GM18520 (cell line): ENCODE data around the gene CSMD2.
"Not testable (repeated sequence)": the region's sequence is repeated elsewhere in the genome, so short reads cannot be mapped to it uniquely, and the experiment has no call there.

ENCODE experiments used
- ATAC-seq: cut with Tn5 transposase; IDR thresholded peaks from one replicate; pipeline ENCODE4 v1.9.1; 2021; ENCODE audit not compliant: unreplicated experiment

Gene CSMD2

DNA sequence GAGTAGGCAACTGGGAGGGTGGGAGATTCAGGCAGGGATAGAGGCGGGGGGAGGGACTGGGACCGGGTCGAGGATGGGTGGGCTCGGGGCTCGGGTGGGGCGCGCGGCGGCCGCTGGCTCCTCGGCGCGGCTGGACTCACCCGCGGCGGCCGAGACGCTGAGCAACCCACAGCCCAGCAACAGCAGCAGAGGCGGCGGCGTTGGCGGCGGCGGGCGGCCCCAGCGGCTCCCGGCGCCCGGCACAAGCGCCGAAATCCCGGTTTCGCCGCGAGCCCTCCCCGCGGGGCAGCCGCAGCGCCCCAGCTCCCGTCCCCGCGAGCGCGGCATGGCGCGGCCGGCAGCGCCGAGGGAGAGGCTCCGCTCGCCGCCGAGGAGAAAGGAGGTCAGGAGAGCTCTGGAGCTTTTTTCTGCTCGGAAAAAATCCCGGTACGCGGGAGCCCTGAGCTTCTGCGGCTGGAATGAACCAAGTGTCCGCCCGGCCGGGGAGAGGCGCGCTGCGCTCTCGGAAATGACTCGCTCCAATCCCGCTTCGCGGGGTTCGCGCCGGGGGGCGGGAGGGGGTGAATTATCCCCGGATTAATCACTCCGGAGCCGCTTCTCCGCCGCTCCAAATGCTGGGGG is at the start of gene CSMD2:
Gene CSMD2 (minus strand): TSS at position 460 of the 621 bp plus-strand sequence. CDS start 133 bp downstream, at position 327.
- no peak for ATAC-seq

DNA sequence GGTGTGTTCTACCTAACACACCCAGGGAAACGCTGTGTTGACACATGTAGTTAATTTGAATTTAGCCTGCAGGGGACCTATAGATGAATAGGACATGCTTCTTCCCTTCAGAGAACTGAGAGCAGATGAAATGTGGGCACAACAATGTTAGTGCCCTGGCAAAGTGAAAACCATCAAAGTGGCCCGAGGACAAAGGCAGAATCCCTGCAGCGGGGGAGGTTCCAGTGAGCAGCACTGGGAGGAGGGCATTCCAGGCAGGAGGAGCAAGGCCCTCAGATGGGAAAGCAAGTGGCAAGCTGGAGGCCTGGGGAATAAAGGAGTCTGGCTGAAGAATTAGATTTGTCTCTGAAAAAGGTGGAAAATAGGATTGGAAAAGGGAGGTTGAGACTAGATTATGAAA is 48.9 kb upstream of the CSMD2 start:
- ATAC-seq = no peak

DNA sequence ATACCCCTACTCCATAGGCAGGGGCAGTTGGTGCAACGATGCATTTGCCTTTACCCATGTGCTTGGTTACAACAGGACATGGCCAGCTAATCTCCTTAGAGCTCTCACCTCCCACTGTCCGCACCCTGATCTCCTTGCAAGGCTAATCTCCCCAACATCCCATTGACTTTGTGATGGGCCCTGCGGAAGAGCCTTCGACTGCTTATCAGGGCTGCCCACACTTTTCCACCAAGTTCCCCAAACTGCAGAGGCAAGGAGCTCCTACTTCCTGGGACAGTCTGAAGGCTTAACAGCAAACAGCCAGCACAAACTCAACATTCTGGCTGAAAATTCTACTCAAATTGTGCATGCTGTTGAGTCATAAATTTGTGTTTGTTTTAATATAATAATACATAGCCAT is 47.6 kb upstream of the CSMD2 start:
- no peak for ATAC-seq

DNA sequence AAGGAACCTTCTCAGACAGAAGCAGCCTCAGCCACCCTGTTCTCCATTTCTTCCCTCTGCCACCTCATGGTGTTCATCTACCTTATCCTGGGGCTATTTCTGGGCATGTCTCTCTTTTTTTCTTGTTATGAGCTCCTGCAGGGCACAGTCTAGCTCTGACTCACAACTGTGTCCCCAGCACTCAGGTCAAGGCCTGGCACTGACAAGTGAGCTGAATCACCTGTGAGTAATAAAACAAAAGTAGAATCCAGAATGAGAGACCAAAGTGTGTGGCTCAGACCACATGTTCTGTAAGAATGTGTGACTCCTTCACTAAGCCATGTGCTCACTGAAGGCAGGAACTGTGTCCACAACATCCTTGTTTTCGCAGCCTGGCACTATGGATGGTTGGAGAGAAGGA is 34.9 kb upstream of the CSMD2 start:
- ATAC-seq = no peak

DNA sequence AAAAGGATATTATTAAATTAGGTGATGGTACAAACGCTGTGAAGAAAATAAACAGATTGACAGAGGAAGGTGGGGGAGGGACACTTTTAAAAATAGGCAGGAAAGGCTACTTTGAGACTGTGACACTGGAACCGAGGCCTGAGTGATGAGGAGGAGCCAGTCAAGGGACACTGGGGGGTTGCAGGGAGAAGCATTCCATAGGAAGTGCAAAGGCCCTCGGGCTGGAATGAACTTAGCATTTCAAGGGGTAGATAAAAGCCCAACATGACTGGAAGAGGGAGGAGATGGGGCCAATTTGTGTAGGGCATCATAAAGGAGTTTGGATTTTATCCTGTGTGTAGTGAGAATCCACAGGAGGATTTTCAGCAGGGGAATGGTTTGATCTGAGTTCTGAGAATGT is 27.6 kb upstream of the CSMD2 start:
- ATAC-seq = no peak

DNA sequence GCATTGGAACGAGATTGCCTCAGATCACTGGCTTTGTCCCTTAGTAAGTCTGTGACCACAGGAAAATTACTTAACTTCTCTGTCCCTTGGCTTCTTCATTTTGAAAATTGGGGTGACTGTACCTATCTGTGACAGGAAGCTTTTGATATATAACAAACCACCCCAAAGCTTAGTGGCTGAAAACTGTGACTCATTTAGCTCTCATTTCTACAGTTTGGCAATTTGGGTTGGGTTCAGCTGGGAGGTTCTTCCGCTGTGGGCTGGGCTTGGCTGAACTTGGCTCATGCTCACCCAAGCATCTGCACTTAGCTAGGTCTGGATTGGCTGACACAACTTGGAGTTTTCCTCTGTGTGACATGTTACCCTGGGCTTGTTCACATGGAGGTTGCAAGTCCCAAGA is 25.7 kb upstream of the CSMD2 start:
- no peak for ATAC-seq

DNA sequence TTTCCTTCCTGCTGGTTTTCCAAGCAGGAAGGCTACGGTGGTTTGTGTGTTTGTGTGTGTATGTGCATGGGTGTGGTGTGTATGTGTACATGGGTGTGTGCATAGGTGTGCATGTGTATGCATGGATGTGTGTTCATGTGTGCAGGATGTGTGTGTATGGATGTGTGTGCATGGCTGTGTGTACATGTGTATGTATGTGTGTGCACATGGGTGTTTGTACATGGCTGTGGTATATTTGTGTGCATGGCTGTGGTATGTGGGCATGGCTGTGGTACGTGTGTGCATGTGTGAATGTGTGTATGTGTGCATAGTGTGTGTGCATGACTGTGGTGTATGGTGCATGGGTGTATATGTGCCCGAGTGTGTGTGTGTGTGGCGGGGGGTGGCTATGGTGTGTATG is 24.0 kb upstream of the CSMD2 start:
- ATAC-seq = no peak

DNA sequence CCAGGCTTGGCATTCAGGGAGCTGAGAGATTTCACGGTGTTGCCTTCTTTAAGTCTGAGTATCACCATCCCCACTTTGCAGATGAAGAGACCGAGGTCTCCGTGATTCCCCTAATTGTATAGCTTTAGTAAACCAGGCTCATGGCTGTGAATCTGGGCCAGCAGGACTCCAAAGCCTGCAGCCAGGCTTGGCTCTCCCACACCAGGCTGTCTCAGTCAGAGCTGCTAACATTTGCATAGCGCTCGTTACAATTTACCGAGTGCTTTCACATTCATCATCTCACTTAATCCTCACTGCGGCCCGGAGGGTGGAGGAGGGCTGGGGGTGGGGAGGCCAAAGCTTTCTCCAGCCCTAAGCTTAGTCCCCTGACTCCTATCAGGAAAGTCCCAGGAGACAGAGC is 23.4 kb upstream of the CSMD2 start:
- no peak for ATAC-seq

DNA sequence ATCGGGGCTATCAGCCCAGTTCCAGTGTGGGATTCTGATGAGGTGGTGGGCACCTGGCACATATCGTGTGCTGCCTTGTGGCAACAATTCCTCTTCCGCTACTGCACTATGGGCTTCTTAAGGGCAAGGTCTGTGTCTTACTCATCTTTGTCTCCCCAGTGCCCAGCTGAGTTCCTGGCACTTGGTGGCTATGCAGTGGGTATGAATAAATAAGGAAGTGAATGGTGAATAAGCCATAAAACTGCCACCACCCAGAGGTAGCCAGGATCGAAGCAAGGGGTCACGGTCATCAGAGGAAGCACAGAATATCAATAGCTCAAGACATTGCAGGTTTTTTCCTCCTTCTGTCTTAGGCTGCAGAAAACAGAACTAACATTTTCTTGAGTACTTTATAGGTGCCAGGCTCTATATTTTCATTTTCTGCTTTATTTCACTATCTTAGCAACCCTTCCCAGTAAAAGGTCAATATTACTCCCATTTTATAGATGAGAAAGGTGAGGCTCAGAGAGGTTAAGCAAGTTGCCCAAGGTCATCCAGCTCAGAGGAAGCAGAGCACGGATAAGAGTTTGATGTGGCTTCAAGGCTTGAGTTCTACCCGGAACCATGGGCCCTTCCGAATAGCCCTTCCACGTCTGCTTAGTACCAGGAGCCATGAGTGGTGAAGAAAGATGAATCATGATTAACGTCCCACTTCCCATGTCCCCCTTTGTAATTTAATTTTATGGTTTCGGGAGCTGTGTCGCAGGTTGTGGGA is 21.9 kb upstream of the CSMD2 start:
- ATAC-seq = no peak

DNA sequence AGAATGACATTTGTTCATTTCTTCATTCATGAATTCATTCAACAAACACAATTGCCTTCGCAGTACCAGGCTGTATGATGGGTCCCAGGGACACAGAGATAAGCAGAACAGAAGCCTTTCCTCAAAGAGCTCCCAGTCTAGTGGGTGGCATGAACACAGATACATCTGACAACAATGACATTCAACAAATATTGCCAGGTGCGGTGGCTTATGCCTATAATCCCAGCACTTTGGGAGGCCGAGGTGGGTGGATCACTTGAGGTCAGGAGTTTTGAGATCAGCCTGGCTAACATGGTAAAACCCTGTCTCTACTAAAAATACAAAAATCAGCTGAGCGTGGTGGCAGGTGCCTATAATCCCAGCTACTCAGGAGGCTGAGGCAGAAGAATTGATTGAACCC is 18.4 kb upstream of the CSMD2 start:
- not testable (repeated sequence) for ATAC-seq

DNA sequence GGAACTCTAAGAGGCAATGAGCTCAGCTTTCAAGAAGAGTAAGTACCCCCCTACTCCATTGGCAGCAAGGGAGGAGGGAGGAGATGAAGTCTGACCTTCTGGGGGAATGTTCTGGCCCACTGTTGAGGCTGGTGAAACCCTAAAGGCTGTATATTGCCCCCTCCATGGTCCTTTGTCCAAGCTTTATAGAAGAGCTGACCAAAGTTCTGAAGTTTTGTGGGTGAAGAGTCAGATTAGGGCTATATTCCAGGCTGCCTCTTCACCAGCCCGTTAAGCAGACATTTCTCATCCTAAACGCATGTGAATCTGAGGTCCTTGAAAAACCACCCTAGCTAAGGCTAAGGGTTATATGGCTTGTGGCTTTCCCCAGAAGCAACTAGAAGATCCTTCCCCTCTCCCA is 13.0 kb upstream of the CSMD2 start:
- no peak for ATAC-seq

DNA sequence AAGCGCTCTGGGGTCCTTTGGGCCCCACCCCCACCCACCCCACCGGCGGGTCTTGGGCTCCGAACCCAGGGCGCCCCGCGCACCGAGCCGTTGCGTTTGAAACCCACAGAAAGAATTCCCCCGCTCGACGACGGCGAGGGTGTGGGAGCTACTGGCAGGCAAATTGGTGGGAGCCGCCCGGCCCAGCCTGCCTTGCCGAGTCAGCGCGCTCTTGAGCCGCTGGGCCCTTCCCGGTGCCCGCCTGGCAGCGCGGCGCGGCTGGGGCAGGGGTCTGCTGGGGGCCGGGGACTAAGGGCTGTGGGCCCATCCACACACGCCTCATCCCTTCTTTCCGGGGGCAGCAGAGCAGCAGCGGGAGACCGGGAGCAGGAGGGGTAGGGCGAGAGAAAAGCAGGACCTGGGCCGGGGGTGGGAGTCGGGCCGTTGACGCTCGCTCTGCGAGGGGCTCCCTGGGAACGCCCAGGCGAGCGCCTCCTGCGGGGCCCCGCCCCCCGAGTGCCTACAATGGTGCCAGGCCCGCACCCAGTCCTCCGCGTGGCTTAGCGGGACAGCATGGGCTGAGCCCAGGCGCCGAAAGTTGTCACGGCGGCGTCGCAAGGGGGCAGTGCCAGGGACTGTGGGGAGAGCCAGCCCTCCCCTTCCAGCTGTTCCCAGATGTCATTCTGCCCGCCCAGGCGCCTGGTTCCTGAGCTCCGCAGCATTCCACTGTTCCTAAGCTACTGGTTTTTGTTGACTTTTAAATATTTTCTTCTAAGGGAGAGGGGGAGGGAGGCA is 12.0 kb upstream of the CSMD2 start, which contains the start of gene C1orf94:
Gene C1orf94 (plus strand): TSS at position 78 of the 774 bp plus-strand sequence. CDS start 883 bp downstream, outside the sequence.
- no peak for ATAC-seq

DNA sequence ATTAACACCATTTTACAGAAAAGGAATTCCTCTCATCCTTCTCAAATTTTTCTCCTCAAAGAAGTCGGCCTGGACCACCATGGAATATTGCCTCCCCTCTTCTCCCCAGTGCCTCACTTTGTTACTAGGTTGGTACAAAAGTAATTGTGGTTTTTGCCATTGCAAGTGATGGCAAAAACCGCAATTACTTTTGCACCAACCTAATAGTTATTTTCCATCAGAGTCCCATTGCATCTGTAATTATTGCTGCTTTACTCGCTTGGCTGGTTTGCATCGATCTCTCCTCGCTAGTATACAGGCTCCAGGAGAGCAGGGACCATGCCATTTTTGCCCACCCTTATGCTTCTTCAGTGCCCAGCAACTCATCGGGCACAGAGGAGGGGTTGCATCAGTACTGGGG is 10.7 kb upstream of the CSMD2 start:
- no peak for ATAC-seq

DNA sequence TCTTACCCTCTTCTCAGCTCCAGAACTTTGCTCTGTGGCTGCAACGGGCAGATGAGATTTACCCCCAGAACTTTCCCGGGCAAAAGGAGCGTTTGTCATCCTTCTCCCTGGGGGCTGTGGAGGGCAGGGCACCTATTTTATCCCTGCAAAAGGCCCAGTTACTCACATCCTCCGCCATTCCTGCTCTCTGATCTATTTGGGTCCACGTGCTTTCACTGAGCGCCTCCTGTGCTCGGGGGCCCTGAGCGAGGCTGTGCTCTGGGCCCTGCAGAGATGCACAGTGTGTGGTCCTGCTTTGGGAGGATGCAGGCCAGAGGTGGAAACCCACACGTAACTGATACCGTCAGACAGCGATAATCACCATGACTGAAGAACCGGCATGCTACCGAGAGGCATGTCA is 2.4 kb upstream of the CSMD2 start:
- no peak for ATAC-seq

DNA sequence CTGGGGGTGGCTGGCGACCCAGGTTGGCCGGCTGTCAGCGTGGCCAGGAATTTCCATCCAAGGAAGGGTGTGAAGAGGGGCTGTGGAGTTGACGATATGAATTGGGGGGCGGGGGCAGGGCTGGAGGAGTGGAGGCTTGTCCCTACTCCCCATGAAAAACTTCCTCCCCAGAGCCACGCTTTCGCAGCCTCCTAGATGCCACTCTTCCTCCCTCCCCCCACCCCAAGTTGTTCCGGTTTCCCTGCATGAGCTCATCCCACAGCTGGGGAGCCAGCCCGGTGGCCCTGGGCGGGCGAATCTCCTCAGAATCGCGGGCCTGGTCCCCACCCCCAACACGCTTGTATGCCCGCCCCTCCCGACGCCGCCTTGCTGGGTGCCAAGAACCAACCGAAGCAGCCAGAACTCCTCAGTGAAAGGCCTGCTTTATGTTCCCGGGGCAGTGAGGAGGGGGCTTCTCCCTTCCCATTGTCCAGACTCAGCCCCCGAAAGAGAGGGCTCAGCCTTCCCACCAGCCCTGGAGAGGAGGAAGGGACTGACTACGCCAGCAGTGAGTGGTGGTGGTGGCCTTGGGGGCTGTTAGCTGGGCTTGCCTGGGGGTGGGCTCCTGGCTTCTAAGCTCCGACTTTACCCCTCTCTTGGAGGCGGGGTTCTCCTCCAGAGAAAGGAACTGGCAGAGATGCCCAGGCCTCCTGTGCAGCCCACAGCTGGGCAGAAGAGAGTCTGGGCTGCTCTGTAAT is 1.8 kb upstream of the CSMD2 start:
- ATAC-seq = no peak

DNA sequence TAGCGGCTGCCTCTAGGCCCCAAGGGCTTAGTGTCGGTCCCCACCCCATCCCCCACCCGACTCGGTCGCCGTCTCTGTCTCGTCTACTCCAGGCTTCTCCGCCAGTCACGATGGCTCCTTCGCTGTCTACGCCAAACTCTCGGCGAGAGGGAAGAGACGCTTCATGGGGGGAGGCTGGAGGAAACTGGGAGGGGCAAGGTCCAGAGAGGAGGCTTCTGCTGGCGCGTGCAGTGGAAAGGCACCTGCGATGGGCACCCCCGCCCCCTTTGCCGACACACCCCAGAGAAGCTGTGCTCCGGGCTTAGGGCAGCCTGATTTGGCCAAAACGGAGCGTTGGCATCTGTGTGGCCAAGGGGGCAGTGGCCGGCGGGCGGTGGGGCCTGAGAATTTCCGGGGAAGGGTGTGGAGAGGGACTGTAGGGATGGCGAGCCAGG is 1.2 kb upstream of the CSMD2 start:
- ATAC-seq = no peak

DNA sequence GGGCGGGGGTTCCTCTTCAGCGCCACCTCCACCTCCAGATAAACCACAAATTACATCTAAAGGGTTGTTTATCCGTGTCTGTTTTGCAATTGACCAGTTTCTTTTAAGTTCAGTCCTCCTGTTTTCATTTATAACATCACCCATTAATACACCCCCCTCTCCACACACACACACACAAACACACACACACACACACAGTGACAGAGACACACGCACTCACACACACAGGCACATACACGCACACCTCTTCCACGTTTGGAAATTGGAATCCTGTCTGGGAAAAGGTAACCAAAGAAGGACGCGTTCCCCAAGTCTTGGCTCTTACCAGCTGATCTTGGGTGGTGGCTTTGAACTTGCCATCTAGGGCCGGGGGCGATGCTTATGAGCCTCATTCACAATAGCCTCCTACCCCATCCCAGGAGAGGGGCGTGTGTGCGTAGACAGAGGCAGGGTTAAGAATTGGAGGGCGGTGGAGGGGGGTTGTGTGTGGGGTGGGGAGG is 442 bp upstream of the CSMD2 start:
- no peak for ATAC-seq

DNA sequence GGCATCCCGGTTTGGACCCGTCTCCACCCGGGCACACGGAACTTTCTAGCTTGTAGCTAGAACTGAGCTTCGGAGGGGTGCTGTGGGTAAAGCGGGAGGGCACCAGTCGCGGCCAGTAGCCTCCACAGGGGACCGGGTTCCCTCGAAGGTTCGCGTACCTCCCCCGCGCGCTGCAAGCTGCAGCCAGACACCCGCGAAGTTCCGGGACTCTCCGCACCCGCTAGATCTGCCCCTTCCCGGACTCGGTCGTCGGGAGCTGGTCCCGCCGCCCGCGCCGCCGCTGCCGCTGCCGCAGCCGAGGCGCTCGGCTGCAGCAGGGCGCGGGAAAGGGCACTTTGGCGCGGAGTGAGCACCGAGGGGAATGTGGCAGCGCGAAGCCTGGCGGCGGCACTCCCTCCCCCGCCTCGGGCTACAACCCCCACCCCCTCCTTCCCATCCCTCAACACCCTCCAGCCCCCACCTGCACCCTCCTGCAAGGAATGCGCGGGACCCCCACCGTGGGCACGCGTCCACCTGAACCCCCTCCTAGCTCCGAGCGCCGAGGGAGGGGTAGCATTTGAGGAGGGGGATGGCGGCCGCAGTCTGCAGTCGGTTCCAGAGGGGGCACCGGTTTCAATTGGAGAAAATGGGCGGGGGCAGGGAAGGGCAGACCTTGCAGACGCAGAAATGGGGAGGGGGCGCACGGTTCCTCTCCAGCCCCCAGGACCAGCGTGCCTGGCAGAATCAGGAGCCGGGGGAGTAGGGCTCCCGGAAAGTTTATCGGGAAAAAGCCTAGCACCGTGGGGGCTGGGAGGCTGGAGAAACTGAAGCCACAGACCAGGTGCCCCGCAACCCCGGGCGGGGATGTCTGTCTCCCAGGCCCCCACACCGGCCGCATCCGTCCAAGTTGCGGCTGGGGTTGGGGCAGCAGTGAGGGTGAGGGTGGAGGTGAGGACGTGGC is 968 bp downstream of the CSMD2 start:
- ATAC-seq = no peak

DNA sequence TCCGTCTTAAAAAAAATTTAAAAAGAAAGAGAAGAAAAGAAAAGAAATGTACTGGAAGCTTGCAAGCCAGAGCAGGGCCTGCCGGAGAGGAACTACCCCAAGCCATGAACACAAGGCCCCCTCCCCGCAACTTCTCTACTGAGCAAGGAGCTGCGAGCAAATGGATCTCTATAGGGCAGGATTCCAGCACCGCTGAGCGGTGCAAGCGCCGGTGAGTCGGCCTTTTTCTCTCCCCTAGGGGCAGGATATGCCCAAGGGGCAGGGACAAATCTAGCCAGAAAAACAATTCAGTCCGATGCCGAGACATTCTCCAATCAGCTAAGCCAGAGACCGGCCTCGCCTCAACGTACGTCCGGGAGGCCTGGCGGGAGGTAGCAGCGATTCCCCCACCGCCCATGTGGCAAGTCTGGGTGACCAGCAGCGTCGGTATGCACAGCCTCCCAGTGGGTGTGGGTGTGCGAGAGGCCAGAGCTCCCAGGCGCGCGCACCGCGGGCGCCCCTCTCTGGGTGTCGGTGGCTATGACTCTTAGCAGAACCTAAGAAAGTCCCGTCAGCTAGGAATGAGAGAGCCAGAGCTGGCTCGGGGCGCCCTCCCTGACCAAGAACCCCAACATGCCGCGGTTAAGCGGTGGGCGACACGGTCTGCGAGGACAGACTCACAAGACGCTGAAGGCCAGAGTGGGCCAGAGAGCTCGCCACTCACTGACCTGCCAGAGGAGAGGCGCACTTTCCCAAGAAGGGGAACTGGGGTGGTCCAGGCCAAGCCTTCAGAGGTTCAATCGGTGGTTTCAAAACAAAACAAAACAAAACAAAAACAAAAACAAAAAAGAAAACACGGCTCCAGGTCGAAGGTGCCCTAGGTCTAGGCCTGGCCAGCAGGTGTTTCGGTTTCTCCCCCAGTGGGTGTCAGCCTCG is 1.9 kb downstream of the CSMD2 start:
- ATAC-seq = no peak
